ENCODE data around the gene UBASH3A. TPM values are rescaled to one million over a fixed set of nuclear protein-coding genes. Genes with fewer than 3 reads are reported as not detected.

UBASH3A gene
- polyA plus RNA-seq, 3 donors: not detected

GRCh38 chr21:42448686-42449085 lies 45.0 kb downstream of the UBASH3A start:
- WGBS (ENCODE audit: insufficient coverage): 100% methylated on average over 2 of the region's 3 CpGs
- H3K4me3 Mint-ChIP-seq: no peak overlapping the region

GRCh38 chr21:42451941-42452340 lies 48.2 kb downstream of the UBASH3A start:
- no peak overlapping the region for H2AFZ ChIP-seq (ENCODE audit: insufficient read depth, low read depth, low read length, poor library complexity, severe bottlenecking)
- H4K20me1 ChIP-seq (ENCODE audit: insufficient read depth, low read length): no peaks in the 10 kb centered on the region
- H3K79me2 ChIP-seq (ENCODE audit: insufficient read depth, low read length): no peaks in the 10 kb centered on the region
- H3K4me1 ChIP-seq (ENCODE audit: control insufficient read depth in 1 of 2, insufficient read depth in 2 of 2, low read length in 2 of 2): peaks cover 6 to 8% of the 10 kb centered on the region in 2 donors
- intact Hi-C loops (cut with micrococcal nuclease): no loop called here
- no peaks in the 10 kb centered on the region for H3K9me3 ChIP-seq (replicated peaks in 1 of 2; ENCODE audit: control insufficient read depth in 1 of 2, insufficient read depth in 1 of 2, low read length in 2 of 2)
- peaks cover 0 to 6% (median 0%) of the 10 kb centered on the region in 7 donors for H3K9me3 Mint-ChIP-seq
- no peak overlapping the region for H3K27ac Mint-ChIP-seq
- H3K27ac ChIP-seq (ENCODE audit: low read depth in 1 of 2, low read length in 2 of 2): no peak overlapping the region
- WGBS (ENCODE audit: insufficient coverage): 96% methylated on average over 7 of the region's 9 CpGs
- H3K4me1 Mint-ChIP-seq: peaks cover 7% of the 10 kb centered on the region
- no peaks in the 10 kb centered on the region for H3K36me3 Mint-ChIP-seq
- DNase-seq: no peak
- no peaks in the 10 kb centered on the region for H3K27me3 ChIP-seq (ENCODE audit: control insufficient read depth in 2 of 2, insufficient read depth in 2 of 2, low read length in 2 of 2)
- H3K27me3 Mint-ChIP-seq (ENCODE audit: low read depth in 3 of 3): peaks cover 0 to 9% (median 8%) of the 10 kb centered on the region in 3 donors
- H3K4me3 ChIP-seq (replicated peaks in 1 of 3; ENCODE audit: low read depth in 2 of 3, low read length in 3 of 3): no peak overlapping the region
- H3K36me3 ChIP-seq (replicated peaks in 1 of 2; ENCODE audit: control insufficient read depth in 1 of 2, insufficient read depth in 2 of 2, low read length in 2 of 2): no peaks in the 10 kb centered on the region
- no peak overlapping the region for H3K9ac ChIP-seq (ENCODE audit: insufficient read depth, low read length, poor library complexity, severe bottlenecking)
- no peak overlapping the region for H3K4me2 ChIP-seq (replicated peaks; ENCODE audit: extremely low read depth, low read length, poor library complexity, severe bottlenecking)
- TF ChIP-seq CTCF (IDR thresholded peaks at IDR 0.05): no peak
- no peak overlapping the region for H3K4me3 Mint-ChIP-seq

More at GRCh38 chr21:42448686-42449085, 45.0 kb downstream of the UBASH3A start:
- H3K4me2 ChIP-seq (replicated peaks; ENCODE audit: extremely low read depth, low read length, poor library complexity, severe bottlenecking): no peak overlapping the region
- TF ChIP-seq CTCF (IDR thresholded peaks at IDR 0.05): no peak
- Mint-ChIP-seq H3K27me3 (ENCODE audit: low read depth in 3 of 3) (peaks cover 0 to 6% (median 6%) of the 10 kb centered on the region in 3 donors), H3K4me1 (peaks cover 7% of the 10 kb centered on the region), H3K9me3 (peaks cover 0 to 6% (median 0%) of the 10 kb centered on the region in 7 donors), H3K27ac (no peak overlapping the region), H3K36me3 (no peaks in the 10 kb centered on the region)
- no peaks in the 10 kb centered on the region for H3K79me2 ChIP-seq (ENCODE audit: insufficient read depth, low read length)
- no peaks in the 10 kb centered on the region for H3K36me3 ChIP-seq (replicated peaks in 1 of 2; ENCODE audit: control insufficient read depth in 1 of 2, insufficient read depth in 2 of 2, low read length in 2 of 2)
- H2AFZ ChIP-seq (ENCODE audit: insufficient read depth, low read depth, low read length, poor library complexity, severe bottlenecking): no peak overlapping the region
- no peaks in the 10 kb centered on the region for H4K20me1 ChIP-seq (ENCODE audit: insufficient read depth, low read length)
- H3K4me1 ChIP-seq (ENCODE audit: control insufficient read depth in 1 of 2, insufficient read depth in 2 of 2, low read length in 2 of 2): peaks cover 6 to 8% of the 10 kb centered on the region in 2 donors
- H3K4me3 ChIP-seq (replicated peaks in 1 of 3; ENCODE audit: low read depth in 2 of 3, low read length in 3 of 3): no peak overlapping the region
- DNase-seq: no peak
- H3K27me3 ChIP-seq (ENCODE audit: control insufficient read depth in 2 of 2, insufficient read depth in 2 of 2, low read length in 2 of 2): no peaks in the 10 kb centered on the region
- no peak overlapping the region for H3K27ac ChIP-seq (ENCODE audit: low read depth in 1 of 2, low read length in 2 of 2)
- intact Hi-C loops (cut with micrococcal nuclease): loop anchor here (5.0 to 10.0 kb wide), 5 partner anchors 66 to 304 kb away; no protein-coding TSS in a partner anchor
- H3K9me3 ChIP-seq (replicated peaks in 1 of 2; ENCODE audit: control insufficient read depth in 1 of 2, insufficient read depth in 1 of 2, low read length in 2 of 2): no peaks in the 10 kb centered on the region
- H3K9ac ChIP-seq (ENCODE audit: insufficient read depth, low read length, poor library complexity, severe bottlenecking): no peak overlapping the region
